HG02571 (cell line): ENCODE results near the gene NDUFA13.

Experiments used
- ATAC-seq: cut with Tn5 transposase; IDR thresholded peaks from one replicate; pipeline ENCODE4 v1.9.1; 2021; ENCODE audit warnings: mild to moderate bottlenecking, moderate library complexity; ENCODE audit not compliant: unreplicated experiment

Gene NDUFA13

DNA sequence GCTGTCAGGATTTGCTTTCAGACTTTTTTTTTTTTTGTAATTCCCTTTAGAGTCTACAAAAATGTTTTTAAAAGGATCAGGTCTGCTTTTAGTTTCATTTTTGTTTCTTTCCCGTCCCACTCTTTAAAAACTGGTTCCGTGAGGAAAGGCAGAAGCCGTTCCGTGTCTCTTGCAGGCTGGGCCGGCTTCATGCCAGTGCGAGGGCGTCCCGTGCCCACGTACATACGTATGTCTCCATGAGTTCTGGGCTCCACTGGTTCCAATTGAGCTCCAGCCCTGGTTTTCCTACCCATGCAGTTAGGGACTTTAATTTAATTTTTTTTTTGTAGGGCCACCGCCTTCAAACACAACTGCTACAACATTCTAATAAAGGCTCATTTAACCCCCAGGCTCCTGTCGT, 9.4 kb upstream of the NDUFA13 start:
- ATAC-seq: no peak

DNA sequence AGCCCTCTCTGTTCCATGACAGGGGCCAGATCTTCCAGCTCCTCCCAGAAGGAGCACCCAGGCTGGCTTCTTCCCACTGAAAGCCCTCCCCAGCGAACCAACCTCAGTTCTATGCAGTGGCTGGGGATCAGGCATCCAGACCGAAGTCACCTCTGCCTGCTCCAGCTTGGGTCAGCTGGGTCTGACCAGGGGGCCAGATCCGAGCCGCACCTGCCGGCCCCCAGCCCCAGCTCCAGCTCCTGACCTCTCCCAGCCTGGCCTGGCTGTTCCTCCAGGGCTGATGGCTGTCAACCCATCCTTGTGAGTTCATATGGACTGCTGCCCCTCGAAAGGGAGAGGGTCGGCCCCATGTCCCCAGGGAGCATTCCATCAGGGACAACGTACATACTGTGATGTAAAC, 8.7 kb upstream of the NDUFA13 start:
- no peak for ATAC-seq

DNA sequence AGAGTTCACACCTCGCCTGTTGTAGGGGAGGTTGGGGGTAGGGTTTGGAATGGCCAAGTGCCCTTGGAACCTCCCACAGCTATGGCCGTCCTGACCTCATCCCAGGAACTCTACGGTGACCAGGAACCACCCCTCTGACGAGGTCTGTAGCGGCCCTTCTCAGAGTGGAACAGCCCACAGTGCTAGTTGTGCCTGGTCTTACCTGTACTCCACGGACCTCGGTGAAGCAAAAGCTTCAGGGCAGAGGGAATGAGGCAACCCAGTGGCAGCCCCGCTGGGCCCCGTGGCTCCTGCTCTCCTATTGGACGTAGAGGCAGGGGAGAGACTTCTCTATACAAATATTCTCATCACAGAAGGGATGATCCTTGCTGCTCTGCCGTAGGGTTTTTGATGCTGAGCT, 7.8 kb upstream of the NDUFA13 start:
- ATAC-seq: no peak

DNA sequence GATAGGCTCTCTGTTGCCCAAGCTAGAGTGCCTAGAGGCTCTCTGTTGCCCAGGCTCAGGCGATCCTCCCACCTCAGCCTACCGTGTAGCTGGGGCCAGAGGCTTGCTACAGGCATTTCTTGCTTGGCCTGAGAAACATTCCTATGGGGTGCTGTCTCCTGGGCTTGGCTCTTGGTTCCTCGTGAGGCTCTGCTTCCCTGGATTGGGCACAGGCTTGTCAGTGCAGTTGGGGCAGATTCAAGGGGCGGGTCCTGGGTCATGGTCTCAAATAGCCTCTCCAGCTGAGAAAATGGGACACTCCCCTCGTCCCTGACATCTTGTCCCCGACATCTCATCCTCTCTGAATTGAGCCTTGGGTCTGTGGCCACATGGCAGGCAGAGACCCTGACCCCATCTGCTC, 5.6 kb upstream of the NDUFA13 start:
- no peak for ATAC-seq

DNA sequence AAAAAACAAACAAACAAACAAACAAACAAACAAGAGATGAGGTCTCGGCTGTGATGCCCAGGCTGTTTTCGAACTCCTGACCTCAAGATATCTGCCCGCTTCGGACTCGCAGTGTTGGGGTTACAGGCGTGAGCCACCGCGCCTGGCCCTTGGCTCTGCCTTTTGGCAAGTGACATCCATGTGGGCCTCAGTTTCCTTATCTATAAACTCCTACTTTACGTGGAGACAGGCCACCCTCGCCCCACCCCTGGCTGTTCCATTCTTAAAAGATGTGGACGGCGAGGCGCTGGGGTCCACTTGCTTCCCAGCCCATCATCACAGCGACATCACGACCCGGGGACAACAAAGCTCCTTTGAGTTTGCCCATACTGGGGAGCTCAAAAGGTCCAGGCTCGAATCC, 2.3 kb upstream of the NDUFA13 start:
- no peak for ATAC-seq

DNA sequence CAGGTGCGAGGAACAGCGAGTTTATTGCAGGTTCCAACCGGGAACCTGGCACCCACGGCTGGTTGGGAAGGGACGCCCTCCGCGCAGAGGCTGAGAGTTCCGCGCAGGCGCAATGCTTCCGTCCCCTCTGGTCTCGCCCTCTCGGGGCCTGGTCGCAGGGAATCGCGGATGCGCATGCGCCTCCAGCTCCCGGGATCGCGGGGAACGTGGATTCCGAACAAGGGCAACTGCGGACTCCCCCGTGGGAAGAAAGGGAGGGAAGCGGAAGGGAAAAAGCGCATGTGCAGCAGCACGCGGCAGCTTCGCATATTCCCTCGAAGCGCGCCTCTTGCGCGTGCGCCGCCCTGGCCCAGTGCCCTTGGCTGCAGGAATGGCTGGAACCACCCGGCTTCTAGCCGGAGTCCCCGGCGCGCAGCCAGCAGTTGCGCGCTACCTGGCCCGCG, 1.8 kb upstream of the NDUFA13 start:
- ATAC-seq: no peak

DNA sequence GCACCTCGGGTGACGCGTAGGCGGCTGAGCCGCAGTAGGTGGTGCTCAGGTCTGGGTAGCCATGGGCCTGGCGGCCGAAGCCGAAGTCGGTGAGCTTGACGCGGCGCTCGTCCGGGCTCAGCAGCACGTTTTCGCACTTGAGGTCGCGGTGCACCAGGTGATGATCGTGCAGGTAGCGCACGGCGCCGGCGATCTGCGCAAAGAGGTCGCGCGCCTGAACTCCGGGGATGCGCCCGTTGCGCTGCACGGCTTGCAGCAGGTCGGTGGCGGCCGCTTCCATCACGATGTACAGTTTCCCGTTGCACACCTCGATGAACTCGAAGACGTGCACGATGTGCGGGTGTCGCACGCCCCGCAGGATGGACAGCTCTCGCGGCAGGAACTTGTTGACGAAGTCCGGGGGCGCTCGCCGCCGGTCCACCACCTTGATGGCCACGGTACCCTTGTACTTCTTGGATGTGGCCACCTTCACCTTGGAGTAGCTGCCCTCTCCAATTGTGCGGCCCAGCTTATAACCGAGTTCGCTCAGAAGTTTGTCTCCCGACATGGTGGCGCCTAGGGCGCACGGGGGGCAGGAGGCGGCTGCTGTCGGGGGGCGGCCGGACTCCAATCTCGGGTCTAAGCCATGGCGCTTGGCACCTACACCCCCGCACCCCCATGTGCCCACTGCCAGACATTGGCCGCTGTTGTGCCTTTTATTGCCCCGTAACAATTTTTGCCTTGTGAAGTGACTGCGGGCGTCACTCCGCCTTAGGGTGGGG, 964 bp upstream of the NDUFA13 start, which contains the start of gene TSSK6:
TSS of gene TSSK6 (minus strand) at position 668 of the 761 bp plus-strand sequence. CDS start at position 547, 121 bp downstream.
- no peak for ATAC-seq

DNA sequence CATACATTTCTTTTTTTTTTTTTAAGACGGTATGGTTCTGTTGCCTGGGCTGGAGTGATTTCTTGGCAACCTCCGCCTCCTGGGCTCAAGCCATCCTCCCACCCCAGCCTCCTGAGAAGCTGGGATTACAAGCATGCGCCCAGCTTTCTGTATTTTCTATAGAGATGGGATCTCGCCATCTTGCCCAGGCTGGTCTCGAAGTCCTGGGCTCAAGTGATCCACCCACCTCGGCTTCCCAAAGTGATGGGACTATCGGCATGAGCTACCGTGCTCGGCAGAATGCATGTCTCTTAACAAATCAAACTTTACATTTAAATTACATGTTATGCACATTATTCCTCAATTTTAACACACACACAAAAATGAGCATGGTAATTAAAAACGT, 1.2 kb downstream of the NDUFA13 start:
- ATAC-seq: no peak

DNA sequence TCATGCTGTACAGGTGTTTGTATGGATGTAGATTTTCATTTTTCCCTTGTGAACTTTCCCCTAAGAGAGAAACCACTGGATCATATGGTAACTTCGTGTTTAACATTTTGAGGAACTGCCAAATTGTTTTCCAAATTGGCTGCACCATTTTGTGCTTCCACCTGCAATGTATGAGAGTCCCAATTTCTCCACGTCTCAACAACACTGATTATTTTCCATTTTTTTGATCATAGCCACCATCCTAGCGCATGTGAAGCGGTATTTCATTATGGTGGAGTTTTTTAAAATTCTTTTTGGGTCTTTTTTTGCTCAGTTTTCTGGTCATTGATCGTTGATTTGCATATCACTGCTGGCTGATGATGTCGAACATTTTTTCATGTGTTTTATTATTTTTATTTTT, 5.0 kb downstream of the NDUFA13 start:
- ATAC-seq: no peak

DNA sequence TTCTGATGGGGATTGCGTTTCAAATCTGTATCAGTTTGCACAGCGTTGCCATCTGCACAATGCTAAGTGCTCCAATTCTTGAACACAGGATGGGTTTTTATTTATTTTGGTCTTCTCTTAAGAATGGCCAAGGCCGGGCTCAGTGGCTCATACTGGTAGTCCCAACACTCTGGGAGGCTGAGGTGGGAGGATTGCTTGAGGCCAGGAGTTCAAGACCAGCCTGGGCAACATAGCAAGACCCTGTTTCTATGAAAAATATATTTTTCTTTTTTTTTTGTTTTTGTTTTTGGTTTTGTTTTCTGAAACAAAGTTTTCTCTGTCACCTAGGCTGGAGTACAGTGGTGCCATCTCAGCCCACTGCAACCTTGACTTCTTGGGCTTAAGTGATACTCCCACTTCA, 7.2 kb downstream of the NDUFA13 start:
- ATAC-seq: no peak

DNA sequence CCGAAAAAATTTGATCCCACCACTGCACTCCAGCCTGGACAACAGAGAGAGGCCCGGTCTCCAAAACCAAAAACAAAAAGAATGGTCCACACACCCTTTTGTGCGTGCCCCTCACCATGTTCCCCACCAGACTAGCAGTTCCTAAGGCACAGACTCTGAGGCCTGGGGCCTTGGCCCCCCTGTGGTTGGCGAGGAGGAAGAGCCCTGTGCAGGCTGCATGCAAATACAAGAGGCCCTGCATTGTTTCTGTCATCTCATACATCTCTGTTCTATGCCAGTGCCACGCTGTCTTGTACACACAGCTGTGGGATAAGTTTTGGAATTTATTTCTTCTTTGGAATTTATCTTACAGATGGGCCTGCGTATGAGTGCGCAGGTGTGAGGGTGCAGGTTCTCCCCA, 8.0 kb downstream of the NDUFA13 start:
- ATAC-seq: no peak

DNA sequence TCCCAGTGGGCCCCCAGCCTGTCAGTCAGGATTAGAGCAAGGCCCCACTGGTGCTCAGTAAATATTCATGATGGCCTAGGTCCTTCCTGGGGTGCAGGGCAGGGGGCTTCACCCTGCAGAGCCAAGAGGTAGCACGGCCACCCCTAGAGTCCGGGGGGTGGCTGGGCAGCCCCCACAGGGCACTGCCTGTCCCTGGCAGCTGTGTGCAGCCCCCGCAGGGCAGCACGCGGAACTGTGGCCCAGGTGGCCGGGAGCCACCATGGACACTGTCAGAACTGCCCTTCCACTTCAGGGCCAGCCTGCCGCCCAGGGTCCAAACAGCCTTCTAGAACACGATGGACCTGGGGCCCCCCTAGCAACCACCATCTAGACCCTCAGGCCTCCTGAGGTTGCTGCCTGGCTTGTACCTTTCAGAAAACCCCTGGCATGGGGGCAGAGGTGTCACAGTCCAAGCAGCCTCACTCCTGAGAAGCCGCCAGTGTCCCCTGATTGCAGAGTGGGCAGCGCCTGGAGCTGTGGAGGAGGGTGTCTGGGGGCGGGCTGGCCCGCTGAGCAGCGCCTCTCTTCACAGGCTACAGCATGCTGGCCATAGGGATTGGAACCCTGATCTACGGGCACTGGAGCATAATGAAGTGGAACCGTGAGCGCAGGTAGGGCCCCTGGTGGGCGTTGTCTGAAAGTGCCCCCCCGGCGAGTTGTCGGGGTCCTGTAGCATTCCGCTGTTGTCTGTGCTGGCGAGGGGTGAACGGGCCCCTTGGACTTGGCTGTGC, 9.8 kb downstream of the NDUFA13 start:
- ATAC-seq: no peak

DNA sequence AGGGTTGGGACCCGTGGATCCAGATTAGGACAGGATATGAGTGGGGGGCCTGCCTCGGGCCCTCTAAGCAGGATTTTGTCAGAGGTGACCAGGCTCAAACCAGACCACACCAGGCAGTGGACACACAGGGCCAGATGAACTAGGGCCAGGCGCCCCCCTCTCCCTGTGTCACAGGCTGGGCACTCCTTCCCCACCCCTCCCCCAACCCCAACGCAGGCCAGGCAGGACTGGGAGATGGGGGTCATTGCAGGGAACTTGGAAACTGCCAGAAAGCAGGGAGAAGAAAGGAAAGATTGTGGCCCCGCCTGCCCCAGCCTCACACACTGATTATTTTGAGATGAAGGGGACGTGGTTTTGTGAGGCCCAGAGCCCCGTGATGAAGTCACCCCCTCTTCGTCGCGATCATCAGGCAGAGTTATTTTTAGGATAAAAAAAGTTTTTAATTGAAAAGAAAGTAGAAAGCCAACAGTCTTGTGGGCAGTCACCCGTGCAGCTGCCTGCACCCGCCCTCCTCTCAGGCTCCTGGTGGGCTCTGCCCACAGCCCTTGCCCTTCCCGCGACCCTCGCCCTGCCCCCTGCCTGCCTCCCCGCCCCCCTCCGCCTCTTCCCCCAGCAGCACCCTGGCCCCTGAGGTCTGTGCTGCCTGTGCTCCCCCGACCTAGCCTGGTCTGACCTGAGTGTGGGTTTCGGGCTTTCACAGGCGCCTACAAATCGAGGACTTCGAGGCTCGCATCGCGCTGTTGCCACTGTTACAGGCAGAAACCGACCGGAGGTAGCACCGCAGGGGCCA, 10.8 kb downstream of the NDUFA13 start:
- ATAC-seq: no peak

DNA sequence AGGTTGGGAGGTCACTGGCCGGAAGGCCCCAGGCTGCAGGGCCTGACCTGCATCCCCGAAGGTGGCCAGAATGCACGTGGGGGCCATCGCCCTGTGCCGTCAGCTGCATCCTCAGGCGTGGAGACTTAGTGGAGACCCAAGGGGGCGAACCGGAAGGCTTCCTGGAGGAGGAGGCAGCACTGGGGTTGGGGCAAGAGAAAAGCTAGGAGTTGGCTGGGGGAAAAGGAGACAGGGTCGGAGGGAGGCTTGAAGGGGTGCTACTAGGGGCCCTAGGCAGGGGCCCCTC, 11.3 kb downstream of the NDUFA13 start:
- no peak for ATAC-seq

DNA sequence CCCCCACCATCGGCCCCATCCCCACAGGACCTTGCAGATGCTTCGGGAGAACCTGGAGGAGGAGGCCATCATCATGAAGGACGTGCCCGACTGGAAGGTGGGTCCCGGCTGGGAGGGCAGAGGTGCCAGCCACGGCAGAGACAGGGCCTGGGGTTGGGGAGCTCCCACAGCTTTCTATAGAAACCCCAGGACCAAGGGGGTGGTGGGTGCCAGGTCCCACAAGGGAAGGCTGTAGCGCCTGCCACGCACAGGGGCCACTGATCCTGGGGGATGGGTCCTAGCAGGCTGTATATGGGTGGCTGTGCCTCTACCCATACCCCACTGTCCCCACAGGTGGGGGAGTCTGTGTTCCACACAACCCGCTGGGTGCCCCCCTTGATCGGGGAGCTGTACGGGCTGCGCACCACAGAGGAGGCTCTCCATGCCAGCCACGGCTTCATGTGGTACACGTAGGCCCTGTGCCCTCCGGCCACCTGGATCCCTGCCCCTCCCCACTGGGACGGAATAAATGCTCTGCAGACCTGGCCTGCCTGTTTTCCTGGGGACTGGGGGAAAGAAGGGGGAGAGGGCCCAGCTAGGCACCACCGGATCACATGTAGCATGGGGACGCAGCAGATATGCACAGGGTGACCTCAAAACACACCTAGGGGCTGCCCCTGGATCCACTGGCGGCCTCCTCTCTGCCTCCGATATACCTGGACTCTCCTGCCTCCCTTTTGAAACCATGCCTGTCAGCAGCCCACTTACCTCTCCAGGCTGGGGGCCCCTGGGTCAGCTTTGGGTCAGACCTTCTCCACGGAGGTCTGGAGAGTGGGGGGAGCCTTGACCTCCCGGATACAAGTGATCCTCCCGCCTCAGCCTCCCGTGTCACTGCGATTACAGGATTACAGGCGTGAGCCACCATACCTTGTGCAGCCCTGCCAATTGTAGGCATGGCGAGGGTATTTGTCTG, 11.9 kb downstream of the NDUFA13 start:
- no peak for ATAC-seq

DNA sequence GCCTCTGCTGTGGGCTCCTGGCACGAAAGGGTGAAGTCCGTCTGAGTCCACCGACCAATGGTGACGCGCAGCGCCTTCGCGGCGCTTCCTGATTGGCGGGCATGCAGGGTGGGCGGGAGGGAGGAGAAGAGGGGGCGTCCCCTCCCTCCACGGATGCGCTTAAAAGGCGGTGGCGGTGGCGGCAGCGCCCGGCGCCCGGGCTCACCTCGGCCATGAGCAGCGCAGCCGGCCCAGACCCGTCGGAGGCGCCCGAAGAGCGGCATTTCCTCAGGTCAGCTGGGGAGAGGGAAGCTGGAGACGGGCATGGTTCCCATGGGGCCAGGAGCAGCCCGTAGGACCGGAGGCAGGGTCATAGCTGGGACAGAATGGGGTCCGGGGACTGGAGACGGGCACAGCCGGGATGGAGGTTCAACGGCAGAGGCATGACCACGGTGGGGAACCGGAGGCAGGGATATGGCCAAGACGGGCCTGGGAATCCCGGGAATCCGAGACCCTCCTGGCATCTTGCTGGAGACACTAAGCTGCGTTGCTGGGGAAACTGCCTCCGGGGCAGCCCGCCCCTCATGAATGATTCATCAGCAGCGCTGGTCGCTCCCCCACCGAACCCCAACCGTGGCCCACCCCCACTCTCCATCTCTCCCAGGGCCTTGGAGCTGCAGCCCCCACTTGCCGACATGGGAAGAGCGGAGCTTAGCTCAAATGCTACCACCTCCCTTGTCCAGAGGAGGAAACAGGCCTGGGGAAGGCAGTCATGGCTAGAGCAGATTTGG, 12.9 kb downstream of the NDUFA13 start, which contains the start of gene YJEFN3:
TSS of gene YJEFN3 (plus strand) at position 191 of the 770 bp plus-strand sequence. CDS start at position 213, 22 bp downstream.
- no peak for ATAC-seq

DNA sequence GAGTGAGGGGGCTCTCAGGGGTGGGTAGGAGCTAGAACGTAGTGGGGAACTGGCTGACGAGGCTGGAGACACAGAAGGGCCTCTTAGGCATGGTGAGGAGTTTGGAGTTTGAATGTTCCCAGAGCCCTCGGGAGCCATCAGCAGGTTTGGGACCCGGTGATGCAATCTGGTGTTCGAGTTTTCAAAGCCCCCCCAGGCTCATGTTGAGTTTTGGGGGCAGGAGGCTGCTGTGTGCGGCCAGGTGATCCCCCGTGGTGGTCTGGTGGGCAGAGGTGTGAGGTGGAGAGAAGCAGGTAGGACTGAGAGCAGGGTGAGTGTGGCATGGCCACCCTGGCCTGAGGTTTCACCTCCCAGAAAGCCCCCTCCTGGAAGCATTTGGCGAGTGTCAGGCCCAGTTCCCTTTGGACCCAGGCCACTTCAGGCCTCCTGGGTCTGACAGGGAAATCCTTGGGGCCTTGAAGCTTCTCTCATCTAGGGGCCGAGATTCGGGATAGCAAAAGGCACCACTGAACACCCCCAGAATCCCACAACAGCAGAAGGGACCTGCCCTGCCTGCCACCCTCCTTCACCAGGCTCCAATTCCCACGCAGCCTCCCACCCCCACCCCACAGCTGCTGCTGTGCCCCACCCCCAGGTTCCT, 13.9 kb downstream of the NDUFA13 start:
- ATAC-seq: no peak

DNA sequence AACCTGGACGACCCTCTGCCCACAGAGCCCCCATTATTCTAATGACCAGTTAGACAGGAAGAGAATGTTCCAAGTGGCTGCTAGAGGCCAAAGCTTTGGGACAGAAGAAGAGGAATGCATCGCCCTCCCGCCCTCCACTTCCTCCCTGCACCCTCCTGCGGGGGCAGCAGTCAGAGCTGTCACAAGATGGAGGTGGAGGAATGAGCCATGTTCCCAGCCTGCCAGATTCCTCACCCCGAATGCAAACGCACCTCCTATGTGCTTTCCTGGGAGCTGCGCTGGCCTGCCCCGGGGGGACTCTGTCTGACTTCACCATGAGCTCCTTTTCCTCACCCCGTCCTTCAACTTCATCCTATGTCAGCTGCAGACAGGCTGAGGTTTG, 14.4 kb downstream of the NDUFA13 start:
- no peak for ATAC-seq

DNA sequence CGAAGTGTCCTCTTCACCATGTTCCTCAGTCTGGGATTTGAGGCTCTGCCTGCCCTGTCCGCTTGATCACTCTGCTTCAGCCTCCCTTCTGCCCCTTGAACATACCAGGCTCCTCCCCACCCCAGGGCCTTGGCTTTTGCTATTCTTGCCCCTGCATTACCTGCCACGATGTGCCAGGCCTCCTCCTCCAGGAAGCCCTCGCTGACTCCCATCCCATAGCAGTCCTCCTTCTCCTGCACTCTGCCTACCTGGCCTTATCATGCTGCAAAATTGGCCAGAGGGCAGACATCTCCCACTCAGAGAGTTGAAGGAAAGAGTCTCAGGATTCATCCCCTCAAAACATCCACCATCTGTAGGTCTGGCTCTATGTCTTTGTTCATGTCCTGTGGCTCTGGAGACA, 14.9 kb downstream of the NDUFA13 start:
- ATAC-seq: no peak
